Measurements from ENCODE around the gene CCDC89.

CCDC89 gene

GRCh38 chr11:85647604-85648299 lies 38.2 kb downstream of the CCDC89 start, which contains the start of gene TMEM126A:
Gene TMEM126A (plus strand): TSS chr11:85647967. CDS start chr11:85650256, 2,289 bp downstream.
- DNase-seq: peak; percentile 95

- no peak for DNase-seq
These were observed 38.9 kb downstream of the CCDC89 start for GRCh38 chr11:85647078-85647477.

GRCh38 chr11:85643191-85643614 lies 42.8 kb downstream of the CCDC89 start:
- DNase-seq: no peak

- DNase-seq: no peak
These were observed 51.2 kb downstream of the CCDC89 start for GRCh38 chr11:85634747-85635146.

Data from hematopoietic multipotent progenitor cell treated with erythropoietin and hydrocortisone succinate and interleukin-3 and kit ligand, for 4 days (in vitro differentiated cells).